Panc1 (cell line): ENCODE data around the gene EMC1.

Experiments
- CTCF ChIP-seq: fragments of 450-650 bp; IDR thresholded peaks from 2 replicates; pipeline ENCODE4 v1.5.1; 2017; ENCODE audit warnings: mild to moderate bottlenecking
- REST ChIP-seq, 2 experiments: IDR thresholded peaks; 2 replicates each; pipeline ENCODE4 v1.6.1; 2011 to 2012; ENCODE audit warnings: low read depth in 2 of 2, control low read depth in 1 of 2, low read length in 1 of 2, mild to moderate bottlenecking in 1 of 2, moderate library complexity in 1 of 2; ENCODE audit not compliant: insufficient read depth in 1 of 2

- TF ChIP-seq CTCF (no peak), REST (IDR thresholded peaks at IDR 0.05; ENCODE audit: insufficient read depth in 1 of 2, low read depth in 2 of 2, low read length in 1 of 2) (no peak)
Measured at GRCh38 chr1:19187852-19188251, 63.5 kb downstream of the EMC1 start.
